Ishikawa (cell line): ENCODE data around the gene CPT1B.

Experiments
- CEBPB ChIP-seq: IDR thresholded peaks from 2 replicates; pipeline ENCODE4 v1.6.1; 2012
- CREB1 ChIP-seq: IDR thresholded peaks from 2 replicates; pipeline ENCODE4 v1.6.1; 2012; ENCODE audit warnings: low read depth
- EGR1 ChIP-seq: IDR thresholded peaks from 2 replicates; pipeline ENCODE4 v1.6.1; 2012
- EP300 ChIP-seq: IDR thresholded peaks from 2 replicates; pipeline ENCODE4 v1.6.1; 2012; ENCODE audit warnings: borderline replicate concordance
- FOXM1 ChIP-seq: IDR thresholded peaks from 2 replicates; pipeline ENCODE4 v1.6.1; 2012; ENCODE audit warnings: low read depth, borderline replicate concordance
- NFIC ChIP-seq: IDR thresholded peaks from 2 replicates; pipeline ENCODE4 v1.6.1; 2012
- RAD21 ChIP-seq: IDR thresholded peaks from 2 replicates; pipeline ENCODE4 v1.6.1; 2012; ENCODE audit warnings: low read depth
- REST ChIP-seq: IDR thresholded peaks from 2 replicates; pipeline ENCODE4 v1.6.1; 2012; ENCODE audit warnings: low read depth, mild to moderate bottlenecking
- TAF1 ChIP-seq: IDR thresholded peaks from 2 replicates; pipeline ENCODE4 v1.6.1; 2012; ENCODE audit warnings: low read depth, mild to moderate bottlenecking
- TCF12 ChIP-seq: IDR thresholded peaks from 2 replicates; pipeline ENCODE4 v1.6.1; 2012; ENCODE audit warnings: low read depth
- TEAD4 ChIP-seq: IDR thresholded peaks from 2 replicates; pipeline ENCODE4 v1.6.1; 2012
- YY1 ChIP-seq: IDR thresholded peaks from 2 replicates; pipeline ENCODE4 v1.6.1; 2012; ENCODE audit warnings: low read depth
- TF ChIP-seq, protein P1 (sequence below): IDR thresholded peaks from 2 replicates; pipeline ENCODE4 v1.6.1; 2012
- TF ChIP-seq, protein P2 (sequence below): IDR thresholded peaks from 2 replicates; pipeline ENCODE4 v1.6.1; 2012

DNA sequence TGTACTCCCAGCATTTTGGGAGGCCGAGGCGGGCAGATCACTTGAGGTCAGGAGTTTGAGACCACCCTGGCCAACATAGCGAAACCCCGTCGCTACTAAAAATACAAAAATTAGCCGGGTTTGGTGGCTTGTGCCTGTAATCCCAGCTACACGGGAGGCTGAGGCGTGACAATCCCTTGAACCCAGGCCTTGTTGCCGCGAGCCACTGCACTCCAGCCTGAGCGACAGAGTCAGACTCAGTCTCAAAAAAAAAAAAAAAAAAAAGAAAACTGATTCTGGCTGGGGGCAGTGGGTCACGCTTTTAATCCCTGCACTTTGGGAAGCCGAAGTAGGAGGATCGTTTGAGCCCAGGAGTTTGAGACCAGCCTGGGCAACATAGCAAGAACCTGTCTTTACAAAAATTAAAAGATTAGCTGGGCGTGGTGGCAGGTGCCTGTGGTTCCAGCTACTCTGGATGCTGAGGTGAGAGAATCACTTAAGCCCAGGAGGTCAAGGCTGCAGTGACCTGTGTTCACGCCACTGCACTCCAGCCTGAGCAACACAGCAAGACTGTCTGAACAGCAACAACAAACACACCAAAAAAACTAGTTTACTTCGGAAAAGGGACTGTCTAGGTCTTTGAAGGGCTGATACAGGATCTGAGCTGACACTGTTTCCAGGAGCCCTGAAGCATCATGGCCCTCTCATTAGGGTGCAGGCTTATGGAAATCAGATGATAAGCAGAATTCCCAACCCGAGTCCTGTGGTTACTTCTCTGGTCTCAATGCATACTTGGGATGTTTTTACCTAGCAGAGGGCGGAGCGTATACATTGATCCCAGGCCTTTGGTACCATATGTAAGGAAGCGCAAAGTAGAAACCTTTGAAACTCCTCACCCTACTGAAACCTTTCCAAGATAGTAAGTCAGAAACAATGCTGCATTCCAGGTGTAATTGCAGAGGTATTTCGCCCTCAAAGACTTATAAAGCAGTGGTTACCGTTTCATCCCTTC is 6.2 kb upstream of the CPT1B start:
- TF ChIP-seq, protein P1, sequence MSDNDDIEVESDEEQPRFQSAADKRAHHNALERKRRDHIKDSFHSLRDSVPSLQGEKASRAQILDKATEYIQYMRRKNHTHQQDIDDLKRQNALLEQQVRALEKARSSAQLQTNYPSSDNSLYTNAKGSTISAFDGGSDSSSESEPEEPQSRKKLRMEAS = no peak
- TF ChIP-seq TCF12 (no peak), TAF1 (no peak), YY1 (no peak), CEBPB (no peak), FOXM1 (no peak), EP300 (no peak), REST (no peak), RAD21 (no peak), EGR1 (no peak), CREB1 (no peak), TEAD4 (no peak; the same call in 1 of the 2 replicates), NFIC (no peak)
- TF ChIP-seq, protein P2, sequence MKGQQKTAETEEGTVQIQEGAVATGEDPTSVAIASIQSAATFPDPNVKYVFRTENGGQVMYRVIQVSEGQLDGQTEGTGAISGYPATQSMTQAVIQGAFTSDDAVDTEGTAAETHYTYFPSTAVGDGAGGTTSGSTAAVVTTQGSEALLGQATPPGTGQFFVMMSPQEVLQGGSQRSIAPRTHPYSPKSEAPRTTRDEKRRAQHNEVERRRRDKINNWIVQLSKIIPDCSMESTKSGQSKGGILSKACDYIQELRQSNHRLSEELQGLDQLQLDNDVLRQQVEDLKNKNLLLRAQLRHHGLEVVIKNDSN = no peak
